Activated effector memory CD4-positive, alpha-beta T cell treated with Interleukin-2 at 50 U/mL for 16 hours (primary cell): ENCODE measurements around the gene SCNN1B.

Experiments used
- DNase-seq: peaks from one replicate; pipeline ENCODE4 v3.0.0-alpha.2; 2020

SCNN1B gene

GRCh38 chr16:23321206-23321875 lies 19.2 kb downstream of the SCNN1B start:
- no peak for DNase-seq

DNA sequence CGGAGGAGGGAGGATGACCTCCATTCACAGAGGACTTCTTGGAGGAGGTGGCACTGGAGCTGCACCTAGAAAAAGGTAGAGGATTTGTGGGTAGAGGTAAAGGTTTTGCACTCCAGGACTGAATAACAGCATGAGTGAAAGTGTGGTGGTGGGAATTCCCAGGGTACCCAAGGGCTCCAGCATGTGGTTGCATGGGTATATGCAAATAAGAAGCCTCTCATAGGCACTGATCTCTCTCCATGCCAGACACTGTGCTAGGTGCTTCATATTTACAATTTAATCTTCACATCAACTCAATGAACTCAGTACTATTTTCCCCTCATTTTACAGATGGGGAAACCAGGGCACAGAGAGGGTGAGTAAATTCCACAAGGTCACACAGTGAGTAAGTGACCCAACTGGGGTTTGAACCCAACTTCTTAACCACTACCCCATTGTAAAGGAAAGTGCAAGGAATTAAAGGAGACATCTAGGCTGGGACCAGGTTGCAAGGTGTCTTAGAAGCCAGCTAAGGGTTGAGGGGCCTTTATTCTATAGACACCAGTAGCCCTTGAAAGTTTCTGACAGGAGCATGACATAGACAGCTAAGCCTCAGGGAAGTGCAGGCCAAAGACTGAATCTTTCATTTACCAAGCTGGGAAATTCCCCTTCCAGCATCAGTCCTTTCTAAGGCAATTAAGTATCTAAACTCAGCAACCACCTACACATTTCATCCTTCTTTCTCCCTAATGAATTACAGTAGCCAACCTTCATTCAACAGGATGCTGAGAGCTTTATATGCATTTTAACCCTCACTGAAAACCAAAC lies 21.3 kb downstream of the SCNN1B start:
- no peak for DNase-seq

DNA sequence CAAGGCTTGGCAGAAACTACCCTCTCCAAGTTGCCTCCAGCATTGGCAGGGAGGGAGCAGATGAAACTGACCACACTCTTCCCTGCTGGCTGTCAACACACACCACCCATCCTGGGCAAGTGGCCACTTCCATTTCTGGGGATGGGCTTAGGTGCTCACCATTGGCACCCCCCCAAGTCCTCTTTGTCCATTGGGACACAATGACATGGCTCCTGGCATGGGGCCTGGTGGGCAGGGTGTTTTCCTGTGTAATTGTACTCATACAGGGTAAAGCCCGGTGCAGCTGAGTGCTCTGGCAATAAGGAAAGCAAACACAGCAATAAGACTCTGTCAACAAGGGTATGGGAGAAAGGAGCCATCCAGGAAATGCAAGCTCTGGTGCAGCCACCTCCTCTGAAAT lies 22.6 kb downstream of the SCNN1B start:
- DNase-seq = no peak

- DNase-seq = no peak
Measured at GRCh38 chr16:23327836-23328235, 25.7 kb downstream of the SCNN1B start.

- no peak for DNase-seq
Measured at GRCh38 chr16:23330161-23330560, 28.1 kb downstream of the SCNN1B start.

DNA sequence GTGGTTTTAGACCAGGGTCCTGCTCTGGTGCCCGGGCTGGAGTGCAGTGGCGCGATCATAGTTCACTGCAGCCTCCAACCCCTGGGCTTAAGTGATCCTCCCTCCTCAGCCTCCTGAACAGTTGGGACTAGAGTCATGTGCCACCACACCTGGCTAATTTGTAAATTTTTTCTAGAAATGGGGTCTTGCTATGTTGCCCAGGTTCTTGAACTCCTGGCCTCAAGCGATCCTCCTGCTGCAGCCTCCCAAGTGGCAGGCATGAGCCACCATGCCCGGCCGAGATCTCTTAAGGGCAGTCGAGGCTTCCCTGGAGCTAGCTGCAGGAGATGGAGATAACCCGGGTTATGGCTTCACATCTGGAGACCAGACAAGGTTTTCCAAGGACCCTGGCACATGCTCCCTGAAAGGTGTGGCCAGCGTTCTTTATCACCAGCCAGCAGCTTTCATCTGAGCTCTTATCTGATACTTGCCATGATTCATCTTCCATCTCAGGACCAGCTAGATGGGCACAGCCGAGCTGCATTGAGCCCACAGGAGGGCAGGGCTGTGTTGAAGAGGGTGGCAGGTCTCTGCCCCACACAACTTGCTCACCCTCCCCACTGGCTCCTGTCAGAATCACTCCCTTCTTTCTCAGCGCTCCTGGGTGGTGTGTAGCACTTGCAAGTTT lies 28.6 kb downstream of the SCNN1B start:
- no peak for DNase-seq

- no peak for DNase-seq
Measured at GRCh38 chr16:23333034-23333579, 31.0 kb downstream of the SCNN1B start.

- DNase-seq = no peak
Measured at GRCh38 chr16:23333831-23334456, 31.8 kb downstream of the SCNN1B start.

DNA sequence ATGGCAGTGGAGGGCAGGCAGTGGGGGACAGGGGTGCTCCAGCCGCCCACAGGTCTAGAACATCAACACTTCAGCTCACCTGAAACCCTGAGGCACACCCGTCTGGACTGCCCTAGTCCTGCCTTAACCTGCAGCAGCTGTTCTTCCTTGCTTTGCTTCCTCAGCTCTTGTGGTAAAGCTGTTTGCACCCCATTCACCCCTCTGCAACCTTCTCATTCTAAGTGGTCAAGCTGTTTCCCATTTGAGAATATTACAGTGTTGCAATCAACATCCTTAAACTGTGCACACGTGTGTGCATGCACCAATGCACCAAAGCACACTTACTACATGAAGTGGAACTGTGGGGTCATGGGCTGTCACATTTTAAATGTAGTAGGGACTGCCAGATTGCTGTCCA lies 32.4 kb downstream of the SCNN1B start:
- no peak for DNase-seq

DNA sequence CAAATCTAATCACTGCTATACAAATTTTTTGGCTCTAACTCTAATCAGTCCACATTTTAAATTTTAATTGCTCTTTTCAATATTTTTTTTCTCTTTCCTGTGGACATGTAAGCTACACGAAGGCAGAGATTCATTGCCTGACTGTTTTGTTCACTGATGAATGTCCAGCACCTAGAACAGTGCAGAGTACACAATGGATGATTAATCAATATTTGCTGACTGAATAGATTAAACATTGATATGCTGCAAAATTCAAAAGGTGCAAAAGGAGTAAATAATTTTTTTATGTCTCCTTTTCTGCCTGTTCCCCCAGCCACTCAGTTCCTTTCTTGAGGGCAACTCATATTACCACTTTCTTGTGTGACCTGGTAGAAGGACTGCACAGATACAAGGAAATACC lies 32.8 kb downstream of the SCNN1B start:
- no peak for DNase-seq

DNA sequence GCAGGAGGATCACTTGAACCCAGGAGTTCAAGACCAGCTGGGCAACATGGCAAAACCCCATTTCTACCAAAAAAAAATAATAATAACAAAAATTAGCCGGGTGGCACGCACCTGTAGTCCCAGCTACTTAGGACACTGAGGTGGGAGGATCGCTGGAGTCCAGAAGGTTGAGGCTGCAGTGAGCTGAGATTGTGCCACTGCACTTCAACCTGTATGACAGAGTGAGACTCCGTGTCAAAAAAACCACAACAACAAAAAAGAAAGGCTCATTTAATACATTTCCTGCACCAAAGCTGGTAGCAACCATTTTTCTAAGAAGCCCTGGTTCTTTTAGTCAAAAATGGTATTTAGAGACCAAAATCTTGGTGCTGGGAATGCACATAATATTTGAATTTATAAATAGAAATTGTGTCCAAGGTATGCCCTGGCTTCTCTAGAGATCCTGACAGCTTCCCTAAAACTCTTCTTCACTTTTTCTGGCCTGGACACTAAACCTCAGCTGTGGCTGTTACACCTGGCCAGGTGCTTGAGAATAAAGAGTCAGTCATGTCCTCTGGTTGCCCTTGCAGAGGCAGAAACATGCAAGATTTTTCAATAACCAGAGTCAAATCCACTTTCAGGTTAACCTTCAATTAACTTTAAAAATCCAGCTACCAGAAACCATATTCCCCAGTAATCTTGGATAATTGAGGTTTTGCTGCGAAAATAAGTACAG lies 35.9 kb downstream of the SCNN1B start:
- DNase-seq = no peak

- DNase-seq = no peak
Measured at GRCh38 chr16:23339787-23340186, 37.7 kb downstream of the SCNN1B start.

- no peak for DNase-seq
Measured at GRCh38 chr16:23342083-23342640, 40.1 kb downstream of the SCNN1B start.

- DNase-seq = no peak
Measured at GRCh38 chr16:23343643-23344612, 41.8 kb downstream of the SCNN1B start.

DNA sequence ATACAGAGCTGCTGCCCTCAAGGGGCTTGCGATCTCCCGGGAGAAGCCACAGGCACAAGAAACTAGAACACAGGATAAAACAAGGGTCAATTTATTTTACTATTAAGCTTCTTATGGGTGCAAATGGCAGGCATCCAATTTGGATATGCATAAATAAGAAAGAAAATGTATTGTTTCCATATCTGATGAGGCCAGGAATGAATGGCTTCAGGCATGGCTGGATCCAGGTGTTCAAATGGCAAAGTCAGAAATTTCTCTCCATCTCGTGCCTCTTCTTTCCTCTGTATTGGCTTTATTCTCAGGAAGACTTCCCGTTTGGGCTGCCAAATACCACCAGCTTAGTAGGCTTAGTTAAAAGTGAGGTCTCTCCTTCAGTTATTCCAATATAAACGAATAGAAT lies 43.1 kb downstream of the SCNN1B start:
- no peak for DNase-seq

- DNase-seq = no peak
Measured at GRCh38 chr16:23348579-23349469, 46.7 kb downstream of the SCNN1B start.

DNA sequence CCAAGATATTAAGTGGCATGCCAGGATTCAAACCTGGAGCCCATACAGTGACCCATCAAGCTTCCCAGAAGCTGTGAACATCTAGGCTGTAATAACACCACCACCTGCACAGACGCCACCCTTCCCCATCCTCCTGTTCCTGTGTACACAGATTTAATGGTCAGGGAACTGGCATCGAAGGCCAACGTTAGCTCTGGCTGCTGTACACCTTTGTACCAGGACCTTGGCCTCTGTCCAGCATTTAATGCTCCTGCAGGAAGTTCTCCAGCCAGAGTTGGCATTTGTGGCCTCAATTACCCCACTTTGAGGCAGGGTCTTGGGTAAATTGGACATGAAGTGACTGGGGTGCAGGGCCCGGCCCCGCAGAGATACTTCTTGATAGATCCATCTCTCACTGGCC lies 49.3 kb downstream of the SCNN1B start:
- DNase-seq = no peak

DNA sequence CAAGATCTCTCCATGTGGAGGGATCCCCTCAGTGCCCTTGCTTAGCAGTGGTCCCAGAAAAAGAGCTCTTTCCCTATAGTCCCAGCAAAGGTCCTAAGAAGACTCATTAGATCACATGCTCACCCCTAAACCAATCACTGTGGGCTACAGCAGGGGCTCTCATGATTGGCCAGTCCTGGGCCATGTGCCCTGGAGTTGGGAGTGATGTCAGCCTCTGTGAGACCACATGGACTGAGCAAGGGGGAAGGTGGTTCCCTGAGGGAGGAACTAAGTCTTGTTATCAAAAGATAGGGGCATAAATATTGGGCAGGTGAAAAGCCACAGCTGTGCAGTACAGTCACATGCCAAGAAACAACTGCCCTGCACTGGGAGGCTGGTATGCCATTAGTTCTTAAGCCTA lies 51.3 kb downstream of the SCNN1B start:
- DNase-seq = no peak

DNA sequence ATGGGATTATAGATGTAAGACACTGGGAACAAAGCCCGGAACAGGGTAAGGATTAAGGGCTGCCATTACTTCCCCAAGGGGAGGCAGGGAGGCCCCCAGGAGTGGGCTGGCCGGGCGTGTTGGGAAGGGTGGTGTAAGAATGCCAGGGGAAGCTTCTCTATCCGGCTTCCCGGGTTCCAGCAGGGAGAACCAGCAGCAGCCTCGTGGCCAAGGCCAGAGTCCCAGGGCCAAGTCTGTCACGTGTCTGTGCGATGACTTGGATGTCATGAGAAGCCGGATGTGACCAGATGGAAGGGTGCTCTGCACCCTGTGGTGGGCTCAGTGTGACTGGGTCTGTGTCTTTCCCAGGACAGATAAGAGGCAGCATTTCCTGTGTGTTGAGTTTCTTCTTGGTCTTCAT lies 52.1 kb downstream of the SCNN1B start:
- no peak for DNase-seq

DNA sequence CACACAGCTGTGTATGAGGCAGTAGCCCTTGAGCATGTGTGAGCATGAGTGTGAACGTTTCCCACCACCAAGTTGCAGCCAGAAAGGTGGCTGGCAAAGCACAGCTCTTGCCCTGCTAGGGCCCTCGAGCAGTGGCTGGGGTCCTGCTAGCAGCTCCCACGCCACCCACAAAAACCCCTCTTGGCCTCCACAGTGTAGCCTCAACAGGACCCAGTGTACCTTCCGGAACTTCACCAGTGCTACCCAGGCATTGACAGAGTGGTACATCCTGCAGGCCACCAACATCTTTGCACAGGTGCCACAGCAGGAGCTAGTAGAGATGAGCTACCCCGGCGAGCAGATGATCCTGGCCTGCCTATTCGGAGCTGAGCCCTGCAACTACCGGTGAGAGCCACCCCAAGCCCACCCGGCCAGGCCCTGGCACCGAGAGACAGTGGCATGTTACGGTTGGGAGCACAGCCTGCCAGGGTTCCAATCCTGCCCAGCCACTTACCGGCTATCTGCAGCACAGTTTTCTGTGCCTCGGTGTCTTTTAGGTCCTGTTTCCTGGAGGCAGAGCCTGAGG lies 53.1 kb downstream of the SCNN1B start:
- DNase-seq = no peak
